DOHH2 (cell line): Measurements from ENCODE around the gene SCAPER.

Experiments used
- EZH2phosphoT487 ChIP-seq: fragments of 200-600 bp; sonication (generic); IDR thresholded peaks from 2 replicates; pipeline ENCODE4 v1.6.1; 2017; ENCODE audit warnings: borderline replicate concordance, mild to moderate bottlenecking, antibody characterized with exemption, low read length, moderate library complexity, mixed read lengths
- TF ChIP-seq, protein P1 (sequence below): fragments of 200-600 bp; sonication (generic); IDR thresholded peaks from one replicate; pipeline ENCODE4 v1.5.1; 2014; ENCODE audit warnings: antibody characterized with exemption, mild to moderate bottlenecking, low read depth, low read length; ENCODE audit not compliant: poor library complexity, severe bottlenecking

DNA sequence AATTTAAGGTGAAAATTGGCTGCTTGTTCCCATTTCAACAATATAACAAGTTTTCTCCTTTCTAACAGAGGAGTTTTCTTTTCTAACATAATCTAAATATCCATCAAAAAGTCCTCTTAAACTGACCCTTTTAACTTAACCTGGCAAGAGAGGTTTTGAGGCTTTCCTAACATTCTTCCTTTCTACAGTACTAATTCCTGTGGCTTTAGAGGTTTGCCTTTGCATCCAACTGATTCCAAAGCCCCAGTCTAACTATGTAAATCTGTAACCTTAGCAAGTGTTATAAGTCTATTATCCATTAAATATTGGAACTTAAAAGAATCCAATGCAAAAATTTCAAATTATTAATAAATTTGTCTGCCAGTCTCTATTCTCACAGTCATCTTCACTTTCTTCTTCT, 434.4 kb downstream of the SCAPER start:
- TF ChIP-seq, protein P1, sequence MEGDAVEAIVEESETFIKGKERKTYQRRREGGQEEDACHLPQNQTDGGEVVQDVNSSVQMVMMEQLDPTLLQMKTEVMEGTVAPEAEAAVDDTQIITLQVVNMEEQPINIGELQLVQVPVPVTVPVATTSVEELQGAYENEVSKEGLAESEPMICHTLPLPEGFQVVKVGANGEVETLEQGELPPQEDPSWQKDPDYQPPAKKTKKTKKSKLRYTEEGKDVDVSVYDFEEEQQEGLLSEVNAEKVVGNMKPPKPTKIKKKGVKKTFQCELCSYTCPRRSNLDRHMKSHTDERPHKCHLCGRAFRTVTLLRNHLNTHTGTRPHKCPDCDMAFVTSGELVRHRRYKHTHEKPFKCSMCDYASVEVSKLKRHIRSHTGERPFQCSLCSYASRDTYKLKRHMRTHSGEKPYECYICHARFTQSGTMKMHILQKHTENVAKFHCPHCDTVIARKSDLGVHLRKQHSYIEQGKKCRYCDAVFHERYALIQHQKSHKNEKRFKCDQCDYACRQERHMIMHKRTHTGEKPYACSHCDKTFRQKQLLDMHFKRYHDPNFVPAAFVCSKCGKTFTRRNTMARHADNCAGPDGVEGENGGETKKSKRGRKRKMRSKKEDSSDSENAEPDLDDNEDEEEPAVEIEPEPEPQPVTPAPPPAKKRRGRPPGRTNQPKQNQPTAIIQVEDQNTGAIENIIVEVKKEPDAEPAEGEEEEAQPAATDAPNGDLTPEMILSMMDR, result no peak
- TF ChIP-seq EZH2phosphoT487, result no peak
